Rectal smooth muscle tissue (tissue), 1 donor: ENCODE measurements around the gene SPON1.

Experiments
- H3K27ac ChIP-seq: one replicate; pipeline ENCODE4 v1.7.0; 2013; ENCODE audit warnings: low read depth, low read length, inconsistent platforms
- H3K27me3 ChIP-seq: one replicate; pipeline ENCODE4 v1.7.0; 2013; ENCODE audit warnings: low read length; ENCODE audit not compliant: control insufficient read depth, insufficient read depth
- H3K36me3 ChIP-seq: one replicate; pipeline ENCODE4 v1.7.0; 2013; ENCODE audit warnings: low read length; ENCODE audit not compliant: control insufficient read depth, insufficient read depth
- H3K4me1 ChIP-seq: one replicate; pipeline ENCODE4 v1.7.0; 2013; ENCODE audit warnings: low read length; ENCODE audit not compliant: control insufficient read depth, insufficient read depth
- H3K4me3 ChIP-seq: one replicate; pipeline ENCODE4 v1.7.0; 2013; ENCODE audit warnings: low read length
- H3K9ac ChIP-seq: one replicate; pipeline ENCODE4 v1.7.0; 2013; ENCODE audit warnings: low read length

The SPON1 gene

GRCh38 chr11:14059491-14059890 is 97.0 kb downstream of the SPON1 start:
- Histone ChIP-seq H3K9ac (no peak overlapping the region), H3K4me1 (no peaks in the 10 kb centered on the region), H3K27ac (no peak overlapping the region), H3K27me3 (no peaks in the 10 kb centered on the region), H3K36me3 (no peaks in the 10 kb centered on the region), H3K4me3 (no peak overlapping the region)

- Histone ChIP-seq H3K4me1 (no peaks in the 10 kb centered on the region), H3K9ac (no peak overlapping the region), H3K36me3 (no peaks in the 10 kb centered on the region), H3K27ac (no peak overlapping the region), H3K27me3 (no peaks in the 10 kb centered on the region), H3K4me3 (no peak overlapping the region)
Measured at GRCh38 chr11:14061721-14062120, 99.2 kb downstream of the SPON1 start.

- Histone ChIP-seq H3K36me3 (no peaks in the 10 kb centered on the region), H3K4me3 (peak overlapping the region; percentile 17), H3K9ac (no peak overlapping the region), H3K27me3 (no peaks in the 10 kb centered on the region), H3K4me1 (no peaks in the 10 kb centered on the region), H3K27ac (no peak overlapping the region)
Measured at GRCh38 chr11:14065141-14065540, 102.6 kb downstream of the SPON1 start.

GRCh38 chr11:14065681-14066080 is 103.2 kb downstream of the SPON1 start:
- no peak overlapping the region for H3K9ac ChIP-seq
- no peak overlapping the region for H3K27ac ChIP-seq
- no peaks in the 10 kb centered on the region for H3K36me3 ChIP-seq
- H3K4me1 ChIP-seq, result no peaks in the 10 kb centered on the region
- no peak overlapping the region for H3K4me3 ChIP-seq
- no peaks in the 10 kb centered on the region for H3K27me3 ChIP-seq

- Histone ChIP-seq H3K9ac (no peak overlapping the region), H3K27ac (no peak overlapping the region), H3K27me3 (no peaks in the 10 kb centered on the region), H3K4me3 (no peak overlapping the region), H3K36me3 (no peaks in the 10 kb centered on the region), H3K4me1 (no peaks in the 10 kb centered on the region)
Measured at GRCh38 chr11:14067686-14068085, 105.2 kb downstream of the SPON1 start.

GRCh38 chr11:14070896-14071295 is 108.4 kb downstream of the SPON1 start:
- no peaks in the 10 kb centered on the region for H3K4me1 ChIP-seq
- no peaks in the 10 kb centered on the region for H3K36me3 ChIP-seq
- no peak overlapping the region for H3K27ac ChIP-seq
- H3K27me3 ChIP-seq, result no peaks in the 10 kb centered on the region
- no peak overlapping the region for H3K9ac ChIP-seq
- no peak overlapping the region for H3K4me3 ChIP-seq

- no peaks in the 10 kb centered on the region for H3K36me3 ChIP-seq
- H3K9ac ChIP-seq, result no peak overlapping the region
- no peak overlapping the region for H3K4me3 ChIP-seq
- no peak overlapping the region for H3K27ac ChIP-seq
- H3K4me1 ChIP-seq, result no peaks in the 10 kb centered on the region
- H3K27me3 ChIP-seq, result no peaks in the 10 kb centered on the region
Measured at GRCh38 chr11:14073849-14074476, 111.4 kb downstream of the SPON1 start.

GRCh38 chr11:14075118-14076078 is 112.9 kb downstream of the SPON1 start:
- H3K4me1 ChIP-seq, result no peaks in the 10 kb centered on the region
- H3K27me3 ChIP-seq, result no peaks in the 10 kb centered on the region
- no peak overlapping the region for H3K9ac ChIP-seq
- no peak overlapping the region for H3K27ac ChIP-seq
- no peaks in the 10 kb centered on the region for H3K36me3 ChIP-seq
- H3K4me3 ChIP-seq, result peak overlapping the region; percentile 8

- Histone ChIP-seq H3K4me3 (no peak overlapping the region), H3K9ac (no peak overlapping the region), H3K27ac (no peak overlapping the region), H3K36me3 (no peaks in the 10 kb centered on the region), H3K27me3 (no peaks in the 10 kb centered on the region), H3K4me1 (no peaks in the 10 kb centered on the region)
Measured at GRCh38 chr11:14079011-14079410, 116.5 kb downstream of the SPON1 start.

GRCh38 chr11:14079797-14080196 is 117.3 kb downstream of the SPON1 start:
- Histone ChIP-seq H3K27ac (no peak overlapping the region), H3K9ac (no peak overlapping the region), H3K36me3 (no peaks in the 10 kb centered on the region), H3K4me3 (no peak overlapping the region), H3K27me3 (no peaks in the 10 kb centered on the region), H3K4me1 (no peaks in the 10 kb centered on the region)

- Histone ChIP-seq H3K4me1 (no peaks in the 10 kb centered on the region), H3K36me3 (no peaks in the 10 kb centered on the region), H3K4me3 (no peak overlapping the region), H3K27me3 (no peaks in the 10 kb centered on the region), H3K9ac (no peak overlapping the region), H3K27ac (peak overlapping the region; percentile 56)
Measured at GRCh38 chr11:14081581-14082231, 119.2 kb downstream of the SPON1 start.

GRCh38 chr11:14082338-14082737 is 119.8 kb downstream of the SPON1 start:
- Histone ChIP-seq H3K4me3 (no peak overlapping the region), H3K9ac (no peak overlapping the region), H3K27ac (no peak overlapping the region), H3K36me3 (no peaks in the 10 kb centered on the region), H3K4me1 (no peaks in the 10 kb centered on the region), H3K27me3 (no peaks in the 10 kb centered on the region)
